Measurements from ENCODE around the gene MTM1.

- TF ChIP-seq POLR2AphosphoS5 (IDR thresholded peaks at IDR 0.05; ENCODE audit: low read depth, low read length) (no peak), TAF1 (IDR thresholded peaks at IDR 0.05; ENCODE audit: borderline replicate concordance, insufficient read depth, low read length) (no peak), SIN3A (IDR thresholded peaks at IDR 0.05; ENCODE audit: borderline replicate concordance, insufficient read depth, low read length) (no peak)
- TF ChIP-seq, protein P1, sequence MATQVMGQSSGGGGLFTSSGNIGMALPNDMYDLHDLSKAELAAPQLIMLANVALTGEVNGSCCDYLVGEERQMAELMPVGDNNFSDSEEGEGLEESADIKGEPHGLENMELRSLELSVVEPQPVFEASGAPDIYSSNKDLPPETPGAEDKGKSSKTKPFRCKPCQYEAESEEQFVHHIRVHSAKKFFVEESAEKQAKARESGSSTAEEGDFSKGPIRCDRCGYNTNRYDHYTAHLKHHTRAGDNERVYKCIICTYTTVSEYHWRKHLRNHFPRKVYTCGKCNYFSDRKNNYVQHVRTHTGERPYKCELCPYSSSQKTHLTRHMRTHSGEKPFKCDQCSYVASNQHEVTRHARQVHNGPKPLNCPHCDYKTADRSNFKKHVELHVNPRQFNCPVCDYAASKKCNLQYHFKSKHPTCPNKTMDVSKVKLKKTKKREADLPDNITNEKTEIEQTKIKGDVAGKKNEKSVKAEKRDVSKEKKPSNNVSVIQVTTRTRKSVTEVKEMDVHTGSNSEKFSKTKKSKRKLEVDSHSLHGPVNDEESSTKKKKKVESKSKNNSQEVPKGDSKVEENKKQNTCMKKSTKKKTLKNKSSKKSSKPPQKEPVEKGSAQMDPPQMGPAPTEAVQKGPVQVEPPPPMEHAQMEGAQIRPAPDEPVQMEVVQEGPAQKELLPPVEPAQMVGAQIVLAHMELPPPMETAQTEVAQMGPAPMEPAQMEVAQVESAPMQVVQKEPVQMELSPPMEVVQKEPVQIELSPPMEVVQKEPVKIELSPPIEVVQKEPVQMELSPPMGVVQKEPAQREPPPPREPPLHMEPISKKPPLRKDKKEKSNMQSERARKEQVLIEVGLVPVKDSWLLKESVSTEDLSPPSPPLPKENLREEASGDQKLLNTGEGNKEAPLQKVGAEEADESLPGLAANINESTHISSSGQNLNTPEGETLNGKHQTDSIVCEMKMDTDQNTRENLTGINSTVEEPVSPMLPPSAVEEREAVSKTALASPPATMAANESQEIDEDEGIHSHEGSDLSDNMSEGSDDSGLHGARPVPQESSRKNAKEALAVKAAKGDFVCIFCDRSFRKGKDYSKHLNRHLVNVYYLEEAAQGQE (IDR thresholded peaks at IDR 0.05; ENCODE audit: insufficient read depth in 1 of 2, low read depth in 2 of 2, low read length in 2 of 2): no peak
These were observed 135.2 kb downstream of the MTM1 start for GRCh38 chrX:150703695-150703974.

Data from PFSK-1 (cell line).